ENCODE results near the gene AARS2.

- TF ChIP-seq SIN3A (IDR thresholded peaks at IDR 0.05; ENCODE audit: borderline replicate concordance, insufficient read depth, low read length) (peak; percentile 17; the same call in 1 of the 2 replicates), POLR2AphosphoS5 (IDR thresholded peaks at IDR 0.05; ENCODE audit: low read depth, low read length) (no peak), REST (IDR thresholded peaks at IDR 0.05; ENCODE audit: insufficient read depth in 1 of 2, low read depth in 2 of 2, low read length in 2 of 2) (no peak), TAF1 (IDR thresholded peaks at IDR 0.05; ENCODE audit: borderline replicate concordance, insufficient read depth, low read length) (no peak)
These were observed 49.6 kb downstream of the AARS2 start for GRCh38 chr6:44263354-44264100.

All from PFSK-1 (cell line).